Sciatic nerve (tissue), 2 donors: ENCODE results near the gene BTBD7. TPM values are rescaled to one million over a fixed set of nuclear protein-coding genes. Genes with fewer than 3 reads are reported as not detected.

Experiments used
- ATAC-seq: fragments of 200-7000 bp; cut with Tn5 transposase; one replicate; pipeline ENCODE4 v1.9.1; 2020; ENCODE audit warnings: mild to moderate bottlenecking, moderate library complexity
- DNase-seq: peaks from one replicate; pipeline ENCODE4 v3.0.0-alpha.2; 2020; ENCODE audit warnings: low spot score
- intact Hi-C: fragments of 100-400 bp; cut with DNase I; formaldehyde crosslinking; loops from one replicate; pipeline ENCODE4 v1.14.2; 2022
- total RNA-seq: library from RNA; stranded (reverse); fragmentation: NEBNext Ultra II Directional; extraction: Animal tissue kit (Norgen Biotek cat#: 25700); gene quantifications from one replicate; pipeline ENCODE4 v1.2.1, GENCODE V29; 2021
- donor health status: DM: no; HTN: no; CAD: no.
- donor health status: DM: no; HTN: no; CAD: no.

The BTBD7 gene
- total RNA-seq, 1 donor from 2014 or later: 40.7 TPM

DNA sequence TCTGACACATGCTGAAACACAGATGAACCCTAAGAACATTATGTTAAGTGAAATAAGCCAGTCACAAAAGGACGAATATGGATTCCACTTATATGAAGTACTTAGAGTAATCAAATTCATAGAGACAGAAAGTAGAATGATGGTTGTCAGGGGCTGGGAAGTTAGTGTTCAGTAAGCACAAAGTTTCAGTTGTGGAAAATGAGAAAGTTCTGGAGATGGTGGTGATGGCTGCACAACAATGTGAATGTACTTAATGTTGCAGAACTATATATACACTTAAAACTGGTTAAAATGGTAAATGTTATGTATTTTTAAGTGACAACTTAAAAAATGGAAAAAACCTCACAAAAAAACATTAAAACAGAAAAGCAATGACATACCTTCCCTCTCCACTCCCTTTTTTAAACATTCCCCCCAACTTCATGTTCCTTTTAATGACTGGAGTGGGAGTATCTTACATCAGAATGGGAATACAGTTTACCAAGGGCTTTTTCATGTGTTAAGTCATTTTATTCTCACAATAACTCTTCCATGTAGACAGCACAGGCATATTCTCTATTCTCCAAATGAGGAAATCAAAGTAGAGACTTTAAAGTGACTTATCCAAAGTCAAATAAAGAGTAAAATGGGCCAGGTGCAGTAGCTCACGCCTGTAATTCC lies 24.0 kb downstream of the BTBD7 start:
- intact Hi-C loops: no loop called here
- ATAC-seq (no peak), DNase-seq (no peak)

- ATAC-seq: no peak
- DNase-seq: no peak
- intact Hi-C loops: no loop called here
These were observed 26.0 kb downstream of the BTBD7 start for GRCh38 chr14:93306812-93307211.

DNA sequence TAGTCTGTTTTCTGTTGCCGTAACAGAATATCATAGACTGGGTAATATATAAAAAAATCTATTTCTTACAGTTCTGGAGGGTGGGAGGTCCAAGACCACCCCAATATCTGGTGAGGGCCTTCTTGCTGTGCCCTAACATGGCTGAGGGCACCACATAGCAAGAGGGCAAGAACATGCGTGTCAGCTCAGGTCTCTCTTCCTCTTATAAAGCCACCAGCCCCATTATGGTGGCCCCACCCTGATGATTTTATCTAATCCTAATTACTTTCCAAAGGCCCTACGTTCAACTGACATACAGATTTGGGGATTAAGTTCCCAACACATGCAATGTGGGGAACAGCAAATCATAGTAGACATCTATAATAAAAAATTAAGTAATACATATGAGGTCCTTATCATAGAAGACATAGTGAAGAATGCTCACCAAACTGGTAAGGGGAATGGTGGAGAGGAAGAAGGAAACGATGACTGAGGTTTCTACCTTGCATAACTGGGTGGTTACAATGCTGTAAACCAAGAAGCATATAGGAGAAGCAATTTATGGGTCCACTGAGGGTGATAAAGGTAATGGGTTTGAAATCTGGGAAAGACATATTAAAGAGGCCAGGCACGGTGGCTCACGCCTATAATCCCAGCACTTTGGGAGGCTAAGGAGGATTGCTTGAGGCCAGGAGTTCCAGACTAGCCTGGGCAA lies 27.0 kb downstream of the BTBD7 start:
- ATAC-seq: no peak
- intact Hi-C loops: no loop called here
- no peak for DNase-seq

DNA sequence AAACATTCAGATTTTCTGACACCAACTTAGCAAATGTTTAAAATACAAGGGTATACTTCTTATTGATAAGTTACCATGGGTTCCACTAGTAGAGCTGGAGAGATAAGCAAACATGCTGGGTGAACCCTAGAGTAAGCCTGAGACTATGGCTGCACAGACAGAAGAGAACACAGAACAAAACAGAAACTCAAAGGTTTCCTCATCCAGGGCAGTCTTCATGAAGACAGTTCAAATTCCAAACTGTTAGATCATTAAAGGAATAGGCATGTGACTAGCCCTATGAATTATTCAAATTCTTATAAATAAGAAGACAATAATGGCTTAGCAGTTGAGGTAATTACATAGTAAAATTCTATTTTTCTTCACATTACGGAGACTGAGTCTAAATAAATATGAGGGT lies 28.1 kb downstream of the BTBD7 start:
- ATAC-seq: no peak

GRCh38 chr14:93303659-93304058 lies 29.2 kb downstream of the BTBD7 start:
- no peak for ATAC-seq
- intact Hi-C loops: no loop called here
- DNase-seq: no peak

More for the DNA sequence above, 28.1 kb downstream of the BTBD7 start:
- intact Hi-C loops: no loop called here
- DNase-seq: no peak

GRCh38 chr14:93302688-93303581 lies 29.9 kb downstream of the BTBD7 start:
- intact Hi-C loops: no loop called here
- ATAC-seq: no peak
- no peak for DNase-seq

GRCh38 chr14:93301821-93302447 lies 30.9 kb downstream of the BTBD7 start:
- no peak for DNase-seq

GRCh38 chr14:93299866-93300265 lies 33.0 kb downstream of the BTBD7 start:
- intact Hi-C loops: no loop called here
- ATAC-seq (no peak), DNase-seq (no peak)

More at GRCh38 chr14:93301821-93302447, 30.9 kb downstream of the BTBD7 start:
- ATAC-seq: no peak
- intact Hi-C loops: no loop called here

GRCh38 chr14:93299416-93299815 lies 33.4 kb downstream of the BTBD7 start:
- no peak for DNase-seq
- no peak for ATAC-seq
- intact Hi-C loops: no loop called here

DNA sequence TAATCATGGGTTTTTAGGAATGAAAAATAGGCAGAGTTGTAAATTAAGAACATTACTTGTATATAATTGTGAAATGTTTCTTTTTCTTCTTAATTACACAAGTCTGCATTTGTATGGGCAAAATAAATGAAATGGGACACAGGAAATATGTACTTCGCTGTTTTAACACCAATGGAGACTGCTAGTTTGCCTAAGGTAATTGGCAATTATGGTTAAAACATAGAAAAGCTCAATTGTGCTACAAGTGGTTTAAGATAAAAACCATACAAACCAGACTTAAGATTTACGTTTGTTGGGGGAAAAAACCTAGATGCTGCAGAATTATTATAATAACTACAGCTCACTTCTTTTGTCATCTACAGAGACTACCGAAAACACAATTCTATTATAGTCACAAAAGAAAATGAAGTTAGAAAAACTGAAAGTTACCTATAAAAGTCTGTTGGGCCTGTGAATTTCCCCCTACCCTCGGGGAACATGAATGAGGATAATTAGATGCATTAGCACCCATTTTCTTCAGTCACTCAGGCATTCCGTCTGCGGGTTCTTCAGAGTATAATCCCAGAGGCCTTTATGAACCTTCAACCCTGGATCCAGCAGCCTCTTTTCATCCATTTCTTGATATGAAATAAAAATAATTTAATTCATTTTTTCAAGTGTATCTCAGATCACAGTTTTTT lies 37.2 kb downstream of the BTBD7 start:
- ATAC-seq (no peak), DNase-seq (no peak)
- intact Hi-C loops: no loop called here

- ATAC-seq: no peak
These were observed 46.5 kb downstream of the BTBD7 start for GRCh38 chr14:93286212-93286890.

GRCh38 chr14:93285044-93285443 lies 47.8 kb downstream of the BTBD7 start:
- no peak for ATAC-seq
- intact Hi-C loops: no loop called here

More at GRCh38 chr14:93286212-93286890, 46.5 kb downstream of the BTBD7 start:
- DNase-seq: no peak
- intact Hi-C loops: no loop called here

GRCh38 chr14:93281937-93282336 lies 50.9 kb downstream of the BTBD7 start:
- intact Hi-C loops: no loop called here
- ATAC-seq (no peak), DNase-seq (no peak)

More at GRCh38 chr14:93285044-93285443, 47.8 kb downstream of the BTBD7 start:
- no peak for DNase-seq

DNA sequence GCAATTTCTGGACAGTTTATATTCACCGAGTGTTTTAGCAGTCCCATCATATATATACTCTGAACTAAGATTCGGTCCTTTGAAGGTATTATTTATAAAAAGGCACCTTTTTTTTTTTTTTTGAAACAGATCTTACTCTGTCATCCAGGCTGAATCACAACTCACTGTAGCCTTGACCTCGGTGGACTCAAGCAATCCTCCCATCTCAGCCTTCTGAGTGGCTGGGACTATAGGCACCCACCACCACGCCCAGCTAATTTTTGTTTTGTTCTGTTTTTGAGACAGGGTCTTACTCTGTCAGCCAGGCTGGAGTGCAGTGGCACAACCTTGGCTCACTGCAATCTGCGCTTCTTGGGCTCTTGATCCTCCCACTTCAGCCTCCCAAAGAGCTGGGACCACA lies 52.1 kb downstream of the BTBD7 start:
- intact Hi-C loops: no loop called here
- ATAC-seq: no peak

GRCh38 chr14:93276031-93276716 lies 56.7 kb downstream of the BTBD7 start:
- DNase-seq (no peak), ATAC-seq (no peak)
- intact Hi-C loops: no loop called here

More for the DNA sequence above, 52.1 kb downstream of the BTBD7 start:
- no peak for DNase-seq

- intact Hi-C loops: no loop called here
- ATAC-seq (no peak), DNase-seq (no peak)
These were observed 58.6 kb downstream of the BTBD7 start for GRCh38 chr14:93274055-93274806.

GRCh38 chr14:93271111-93271510 lies 61.7 kb downstream of the BTBD7 start:
- no peak for ATAC-seq
- intact Hi-C loops: no loop called here

More at GRCh38 chr14:93271111-93271510, 61.7 kb downstream of the BTBD7 start:
- no peak for DNase-seq
